ENCODE results near the gene CTCFL. TPM values are rescaled to one million over a fixed set of nuclear protein-coding genes. Genes with fewer than 3 reads are reported as not detected.

The CTCFL gene
- polyA plus RNA-seq, 4 donors: 1.4 to 4.5 (median 2.2) TPM

DNA sequence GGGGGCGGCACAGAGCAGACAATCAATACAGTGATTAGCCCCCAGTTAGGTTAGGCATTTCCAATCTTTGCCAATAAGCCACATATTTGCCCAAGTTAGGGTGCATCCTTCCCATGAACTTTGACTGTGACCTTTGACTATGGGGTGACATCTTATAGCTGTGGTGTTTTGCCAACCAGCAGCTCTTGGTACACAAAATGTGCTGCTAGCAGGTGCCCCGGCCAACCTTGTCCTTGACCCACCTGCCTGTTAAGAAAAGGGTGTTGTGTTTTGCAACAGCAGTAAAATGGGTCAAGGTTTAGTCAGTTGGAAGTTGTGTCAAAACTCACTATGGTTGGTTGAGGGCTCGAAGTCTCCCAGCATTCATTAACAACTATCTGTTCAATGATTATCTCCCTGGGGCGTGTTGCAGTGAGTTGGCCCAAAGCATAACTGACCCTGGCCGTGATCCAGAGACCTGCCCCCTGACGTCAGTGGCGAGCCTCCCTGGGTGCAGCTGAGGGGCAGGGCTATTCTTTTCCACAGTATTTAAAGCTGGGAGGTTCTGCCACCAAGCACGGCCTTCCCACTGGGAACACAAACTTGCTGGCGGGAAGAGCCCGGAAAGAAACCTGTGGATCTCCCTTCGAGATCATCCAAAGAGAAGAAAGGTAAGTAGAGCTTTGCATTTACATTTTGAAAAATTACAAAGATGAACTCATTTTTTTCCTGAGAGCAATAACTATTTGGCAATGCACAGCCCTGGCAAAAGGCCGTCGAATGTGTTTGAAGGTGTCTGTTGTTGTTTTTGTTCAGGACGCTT lies 35.8 kb upstream of the CTCFL start, which contains the start of gene PCK1:
Gene PCK1 (plus strand): TSS at position 557 of the 802 bp plus-strand sequence. CDS start 302 bp downstream, outside the sequence.
- DNase-seq (ENCODE audit: low read depth in 4 of 4, low spot score in 3 of 4): no peak

DNA sequence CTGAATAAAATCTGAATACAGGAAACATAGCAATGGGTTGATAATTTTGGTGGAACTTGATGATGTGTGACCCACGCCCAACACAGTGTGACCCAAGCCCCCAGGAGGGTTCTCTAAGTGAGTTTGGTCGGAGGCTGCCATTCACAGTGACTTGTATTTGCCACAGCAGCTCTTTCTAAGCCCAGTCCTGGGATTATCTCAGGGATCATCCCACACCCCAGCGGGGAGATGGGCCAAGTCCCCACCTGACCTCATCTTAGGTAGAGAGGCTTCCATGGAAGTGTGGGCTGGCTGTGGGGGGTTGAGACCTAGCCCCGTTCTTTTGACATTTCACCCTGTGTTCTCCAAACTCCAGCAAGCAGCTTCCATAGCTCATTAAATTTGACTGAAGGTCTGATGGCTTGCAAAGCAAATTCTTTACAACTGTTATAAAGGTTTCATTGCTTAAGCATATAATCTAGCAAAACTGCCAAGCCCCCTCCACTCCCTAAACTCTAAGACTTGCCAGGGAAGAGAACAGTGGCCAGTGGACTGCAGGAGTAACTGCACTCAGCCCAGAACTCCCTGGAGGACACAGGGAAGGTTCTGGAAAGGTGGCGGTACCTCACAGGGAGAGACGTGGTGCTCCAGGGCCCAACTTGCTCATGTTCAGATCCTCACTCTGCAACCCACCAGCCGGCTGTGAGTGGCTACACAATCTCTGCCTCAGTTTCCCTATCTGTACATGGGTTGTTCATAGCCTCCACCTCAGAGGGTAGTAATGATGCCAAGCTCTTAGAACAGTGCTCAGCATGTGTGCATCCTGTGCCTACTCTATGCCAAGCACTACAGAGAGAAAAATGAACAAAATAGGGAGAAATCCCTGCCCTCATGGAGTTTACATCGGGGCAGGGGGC lies 35.0 kb upstream of the CTCFL start:
- DNase-seq (ENCODE audit: low read depth in 4 of 4, low spot score in 3 of 4): no peak

DNA sequence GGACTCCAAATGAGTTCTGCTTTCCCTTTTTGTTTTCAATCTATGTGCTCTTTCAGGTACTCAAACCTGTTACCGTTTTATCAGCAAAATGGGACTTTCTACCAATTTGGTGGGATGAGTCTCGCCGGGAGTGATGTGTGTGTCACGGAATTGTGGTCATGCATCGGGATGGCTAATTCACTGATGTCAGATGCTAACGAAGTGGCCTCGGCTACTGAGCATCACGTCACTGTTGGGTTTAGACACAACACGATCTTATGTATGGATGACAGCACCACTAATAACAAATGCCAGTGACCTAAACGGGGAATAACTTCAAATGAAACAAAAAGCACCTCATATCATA lies 34.3 kb upstream of the CTCFL start:
- no peak for DNase-seq (ENCODE audit: low read depth in 4 of 4, low spot score in 3 of 4)

DNA sequence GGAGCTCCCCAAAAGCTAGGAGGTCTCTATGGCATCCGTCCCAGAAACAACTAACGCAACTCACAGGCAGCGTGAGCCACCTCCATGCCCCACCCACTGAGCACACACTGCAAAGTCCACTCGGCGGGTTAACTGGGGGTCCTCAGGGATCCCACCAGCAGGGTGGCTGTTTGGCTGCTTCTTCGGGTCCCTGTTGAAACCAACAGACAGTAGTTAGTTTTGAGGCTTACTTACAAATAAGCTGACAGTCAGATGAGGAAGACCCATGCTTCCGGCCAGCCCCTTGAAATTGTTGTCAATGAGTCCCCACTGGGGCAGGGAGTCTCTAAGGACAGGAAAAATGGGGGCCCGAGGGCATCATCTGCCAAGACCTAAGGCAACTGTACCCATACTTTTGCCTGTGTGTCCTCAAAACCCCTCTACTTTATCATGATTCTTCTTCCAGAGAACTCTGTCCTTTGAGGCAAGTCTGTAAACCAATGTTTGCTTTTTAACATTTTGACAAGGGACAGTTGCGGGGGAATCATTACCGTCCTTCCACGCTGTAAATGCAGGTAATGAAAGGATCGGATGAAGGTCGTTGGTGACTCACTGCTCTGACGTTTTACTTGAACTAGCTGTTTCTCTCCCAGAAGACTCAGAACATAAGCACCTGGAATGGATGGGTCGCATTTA lies 33.8 kb upstream of the CTCFL start:
- no peak for DNase-seq (ENCODE audit: low read depth in 4 of 4, low spot score in 3 of 4)

DNA sequence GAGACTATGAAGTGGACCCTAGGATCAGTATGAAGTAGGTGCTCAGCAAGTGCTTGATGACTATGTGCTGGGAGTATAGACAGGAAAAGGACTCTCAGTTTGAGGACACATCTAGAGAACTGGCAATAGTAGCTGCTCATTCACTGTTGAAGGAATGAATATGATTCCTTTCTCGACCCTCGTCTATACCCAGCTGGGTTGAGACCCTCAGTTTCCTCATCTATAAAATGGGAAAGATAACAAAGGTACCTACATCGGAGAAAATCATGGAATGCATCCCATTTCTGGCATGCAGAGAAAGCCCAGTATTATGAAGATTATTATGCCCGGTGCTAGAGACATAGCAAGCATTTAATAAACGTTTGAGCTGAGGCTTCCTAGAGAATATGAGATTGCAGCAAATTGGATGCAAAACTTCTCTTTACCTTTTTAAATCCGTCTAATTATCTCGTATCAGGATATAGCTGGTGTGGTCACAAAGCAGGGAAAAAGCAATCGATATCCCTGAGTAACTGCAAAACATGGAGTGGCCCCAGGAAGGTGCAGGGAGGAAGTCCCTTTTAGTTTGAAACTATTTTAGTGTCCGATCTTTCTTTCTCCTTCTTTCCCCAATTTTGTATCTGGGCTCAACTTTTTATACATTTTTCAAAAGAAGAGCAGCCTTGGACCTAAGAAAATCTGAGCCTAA lies 33.1 kb upstream of the CTCFL start:
- no peak for DNase-seq (ENCODE audit: low read depth in 4 of 4, low spot score in 3 of 4)

DNA sequence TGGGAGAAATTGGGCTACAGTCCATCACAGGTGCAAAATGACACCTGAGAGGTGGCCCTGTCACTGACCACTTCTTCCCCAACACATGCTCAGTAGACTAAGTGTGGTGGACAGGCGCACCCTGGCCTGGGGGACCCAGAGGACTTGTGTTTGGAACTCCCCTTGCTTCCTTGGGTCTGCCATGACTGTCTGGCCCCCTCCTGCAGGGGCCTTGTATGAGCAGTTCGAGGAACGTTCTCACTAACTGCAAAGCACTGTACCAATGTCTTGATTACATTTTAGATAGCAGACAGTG lies 32.0 kb upstream of the CTCFL start:
- no peak for DNase-seq (ENCODE audit: low read depth in 4 of 4, low spot score in 3 of 4)

DNA sequence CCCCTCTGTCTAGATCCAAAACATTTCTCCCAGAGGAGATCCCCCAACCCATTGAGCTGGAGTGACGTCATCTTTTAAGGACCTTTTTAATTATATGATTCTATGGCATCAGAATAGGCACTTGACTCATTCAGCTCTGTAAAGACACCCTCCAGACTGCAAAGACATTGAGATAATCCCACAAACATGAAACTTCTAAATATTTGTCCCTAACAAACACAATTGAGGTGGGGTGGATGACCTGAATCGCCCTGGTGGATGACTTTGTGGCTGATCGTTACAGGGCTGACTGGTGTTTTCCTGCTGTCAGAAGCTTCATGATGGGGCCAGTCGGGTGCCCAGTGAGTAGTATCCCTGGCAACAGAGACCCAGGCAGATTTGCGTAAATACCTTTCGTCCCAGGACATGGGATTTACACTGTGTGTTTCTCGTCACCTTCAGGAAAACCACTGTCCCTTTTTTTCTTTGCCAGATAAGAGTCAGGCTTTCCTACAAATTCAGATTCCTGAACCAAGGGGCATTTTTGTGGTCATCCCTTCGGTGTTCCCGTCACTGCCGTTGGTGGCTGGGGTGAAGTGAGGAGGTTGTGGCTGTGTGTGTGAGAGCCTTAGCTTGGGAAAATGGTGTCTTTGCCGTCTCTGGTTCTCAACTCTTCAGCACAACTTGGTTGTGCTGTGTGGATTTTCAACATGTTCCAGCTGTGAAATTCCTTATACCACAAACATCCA lies 30.7 kb upstream of the CTCFL start:
- DNase-seq (ENCODE audit: low read depth in 4 of 4, low spot score in 3 of 4): no peak

DNA sequence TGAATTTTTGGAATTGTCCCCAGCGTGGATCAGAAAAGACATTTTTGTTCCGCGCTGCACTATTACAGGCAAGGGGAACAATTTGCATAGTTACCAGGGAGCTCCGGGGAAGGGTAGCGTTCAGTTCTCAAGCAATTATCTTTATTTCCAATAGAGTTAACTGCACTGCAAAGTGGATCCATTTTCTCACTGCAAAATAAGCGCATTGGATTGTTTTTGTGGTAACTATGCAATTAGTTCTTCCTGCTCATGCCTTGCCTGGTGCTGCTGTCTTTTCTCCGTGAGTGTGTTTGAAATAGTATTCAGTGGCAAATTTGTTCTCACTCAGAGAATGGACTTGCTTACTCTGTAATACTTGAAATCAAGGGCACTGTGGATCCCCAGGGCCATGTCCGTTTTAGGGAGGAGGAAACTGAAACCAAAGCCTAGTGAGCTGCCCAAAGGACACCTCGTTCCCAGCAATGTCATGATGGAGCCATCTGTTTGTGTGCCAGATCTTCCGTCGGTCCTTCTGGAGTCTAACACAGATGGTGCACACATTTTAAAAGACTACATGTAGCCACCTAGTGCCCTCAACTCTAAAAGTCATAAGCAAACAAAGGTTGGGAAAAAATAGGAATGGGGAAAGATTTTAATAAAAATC lies 28.6 kb upstream of the CTCFL start:
- DNase-seq (ENCODE audit: low read depth in 4 of 4, low spot score in 3 of 4): no peak

DNA sequence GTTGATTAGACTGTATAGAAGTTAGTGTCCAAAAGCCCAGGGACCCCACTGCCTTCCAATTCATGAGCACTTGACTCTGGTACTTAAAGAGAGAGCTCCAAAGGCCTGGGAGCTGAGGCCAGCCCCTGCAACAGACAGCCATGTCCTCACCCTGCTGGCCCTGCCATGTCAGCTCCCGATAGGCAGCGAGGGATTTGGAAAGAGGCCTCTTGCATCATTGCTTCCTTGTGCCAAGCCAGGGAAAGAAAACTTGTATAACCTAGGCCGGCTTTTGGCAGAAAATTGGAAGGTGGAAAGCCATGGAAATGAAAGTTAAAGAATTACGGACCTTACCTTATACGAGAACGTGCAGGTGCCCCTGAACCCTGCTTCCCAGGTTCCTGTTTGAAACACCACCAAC lies 27.5 kb upstream of the CTCFL start:
- DNase-seq (ENCODE audit: low read depth in 4 of 4, low spot score in 3 of 4): no peak

DNA sequence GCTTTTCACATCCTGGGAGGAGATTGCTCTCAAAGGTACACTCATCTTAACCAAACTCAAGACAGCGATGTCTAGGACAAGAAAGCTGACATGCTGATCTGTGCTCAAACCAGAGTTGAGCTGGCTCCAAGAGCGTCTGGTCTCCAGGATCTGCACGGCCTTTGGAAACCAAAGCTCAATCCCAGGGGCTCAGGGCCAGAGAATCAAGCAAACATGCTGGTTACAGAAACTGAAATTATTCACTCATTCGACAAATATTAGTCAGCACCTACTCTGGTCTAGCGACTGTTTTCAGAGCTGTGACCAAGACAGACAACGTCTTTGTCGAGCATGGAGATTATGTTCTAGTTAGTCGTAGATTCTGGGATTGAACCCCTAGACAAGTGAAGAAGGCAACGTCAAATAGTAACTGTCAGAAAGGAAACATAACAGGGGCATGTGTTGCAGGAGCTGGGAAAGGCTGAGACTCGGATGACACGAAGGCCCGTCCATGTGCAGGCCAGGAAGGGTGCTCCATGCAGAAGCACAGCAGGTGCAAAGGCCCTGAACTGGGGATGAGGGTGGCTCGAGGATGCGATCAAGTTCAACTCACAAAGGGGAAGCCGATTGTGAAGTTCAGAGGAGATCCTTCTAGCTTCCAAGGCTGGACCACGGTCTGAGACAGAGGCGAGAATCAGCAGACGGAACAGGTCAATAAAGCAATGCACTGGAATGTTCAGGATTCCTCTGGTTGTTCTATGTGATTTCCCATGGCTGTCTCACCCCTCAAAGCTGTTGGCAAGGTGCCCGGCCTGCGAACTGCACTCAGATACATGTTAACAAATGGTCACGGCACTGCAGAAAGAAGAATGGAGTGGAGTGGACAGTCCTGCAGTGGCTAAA lies 23.5 kb upstream of the CTCFL start:
- no peak for DNase-seq (ENCODE audit: low read depth in 4 of 4, low spot score in 3 of 4)

DNA sequence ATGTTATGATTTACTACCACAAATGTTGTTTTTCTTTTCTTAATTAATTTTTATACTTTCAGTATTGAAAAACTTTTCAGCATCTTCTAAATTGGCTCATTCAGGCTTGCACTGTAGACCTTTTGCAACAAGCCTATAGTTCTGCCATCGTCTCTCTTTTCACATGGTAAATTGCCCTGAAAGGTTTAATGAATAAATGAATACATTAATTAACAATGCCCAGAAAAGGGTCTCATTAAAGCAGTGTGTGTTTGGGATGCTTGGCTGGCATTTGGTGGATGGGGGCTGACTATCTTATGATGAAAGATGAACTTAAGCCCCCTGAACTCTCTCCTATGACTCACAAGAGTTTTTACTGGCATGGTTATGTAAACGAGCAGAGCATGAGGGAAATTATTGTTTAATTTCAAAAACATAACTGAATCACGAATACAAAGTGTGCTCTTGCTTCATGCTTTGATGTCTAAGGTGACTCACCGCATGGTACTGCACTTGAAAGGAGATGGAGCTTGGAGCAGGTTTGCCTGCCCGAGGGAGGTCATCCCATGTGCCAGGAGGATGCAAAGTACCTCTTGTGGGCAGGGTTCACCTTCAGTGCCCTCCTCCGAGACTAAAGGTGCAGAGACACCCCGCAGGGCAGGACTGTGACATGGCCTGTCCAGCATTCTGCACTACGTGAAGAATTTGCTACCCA lies 22.2 kb upstream of the CTCFL start:
- DNase-seq (ENCODE audit: low read depth in 4 of 4, low spot score in 3 of 4): no peak

DNA sequence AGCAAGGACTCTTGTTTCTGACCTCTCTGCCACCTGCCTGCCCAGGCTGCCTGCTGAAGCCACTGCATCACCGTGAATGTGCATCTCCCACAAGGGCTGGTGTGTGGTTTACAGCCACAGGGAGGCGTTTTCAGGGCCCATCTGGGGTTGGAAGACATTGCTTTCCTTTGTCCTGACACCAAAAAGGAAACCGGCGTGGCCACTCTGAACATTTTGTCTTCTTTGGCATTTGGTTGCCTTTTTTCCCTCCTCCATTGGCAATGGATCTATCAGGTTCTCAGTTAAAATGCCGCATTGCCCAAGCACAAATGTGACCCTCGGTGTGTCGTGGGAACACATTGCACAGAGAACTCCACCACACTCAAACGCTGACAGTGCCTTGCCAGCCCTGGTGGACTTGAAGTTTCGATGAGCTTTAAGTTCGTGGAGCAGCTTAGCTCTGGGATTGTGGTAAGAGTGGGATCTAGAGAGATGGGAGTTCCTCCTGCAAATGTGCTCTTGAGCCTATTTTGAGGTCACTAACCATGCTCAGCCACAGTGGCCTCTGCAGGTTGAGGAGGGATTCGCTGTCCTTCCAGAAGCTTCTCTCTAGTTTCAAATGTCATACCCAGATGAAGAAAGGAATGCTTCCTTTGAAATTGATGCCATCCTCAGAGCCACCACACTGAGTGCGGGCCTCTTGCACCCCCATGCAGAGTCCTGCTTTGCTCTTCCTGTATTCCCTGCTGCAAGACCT lies 21.2 kb upstream of the CTCFL start:
- DNase-seq (ENCODE audit: low read depth in 4 of 4, low spot score in 3 of 4): no peak

DNA sequence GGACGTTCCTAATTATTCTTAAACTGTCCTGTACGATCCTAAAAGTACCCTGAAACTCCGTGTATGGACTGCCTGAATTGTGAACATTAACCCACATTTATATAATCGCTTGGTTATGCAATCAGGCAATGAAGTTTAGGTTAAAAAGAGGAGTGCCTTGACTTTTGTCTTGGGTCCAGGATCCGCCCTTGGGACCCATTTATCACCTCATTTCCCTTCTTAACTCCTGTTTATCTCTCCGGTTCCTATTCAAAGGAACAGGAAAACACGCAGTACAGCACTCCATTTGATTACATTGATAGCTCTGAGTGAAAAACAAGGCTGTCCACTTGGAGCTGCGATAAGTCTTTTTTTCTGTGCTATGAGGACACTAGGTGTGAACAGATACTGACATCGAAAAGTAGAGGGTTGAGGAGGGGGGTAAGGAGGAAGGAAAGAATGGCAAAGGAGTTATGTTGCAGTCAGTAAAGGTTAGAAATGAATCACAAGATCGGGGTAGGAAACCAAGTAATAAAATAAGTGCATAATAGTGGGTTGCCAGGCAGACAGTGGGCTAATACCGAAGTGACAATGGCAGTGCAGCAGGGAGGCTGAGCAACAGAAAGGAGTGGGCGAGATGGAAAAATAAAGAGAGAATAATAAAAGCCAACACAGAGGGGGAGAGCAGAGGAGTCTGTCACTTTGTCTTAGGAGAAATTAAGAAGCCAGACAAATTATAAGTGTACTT lies 20.1 kb upstream of the CTCFL start:
- DNase-seq (ENCODE audit: low read depth in 4 of 4, low spot score in 3 of 4): no peak

DNA sequence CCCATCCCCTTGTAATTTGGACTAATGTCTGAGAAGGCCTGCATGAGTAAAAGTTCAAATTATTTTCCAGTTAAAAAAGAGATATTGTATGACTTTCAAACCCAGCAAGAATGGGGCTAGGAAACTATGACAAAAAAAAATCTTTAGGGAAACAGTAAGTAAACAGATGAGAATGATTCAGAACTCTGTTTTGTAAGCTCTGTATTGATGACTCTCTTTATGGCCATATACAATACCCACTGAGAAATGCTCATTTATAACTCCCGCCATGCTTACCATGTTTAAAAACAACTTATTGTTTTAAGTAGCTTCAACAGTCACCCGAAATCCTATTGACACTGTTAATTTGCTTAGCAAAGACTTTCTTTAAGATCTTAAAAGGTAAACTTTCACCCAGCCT lies 18.8 kb upstream of the CTCFL start:
- DNase-seq (ENCODE audit: low read depth in 4 of 4, low spot score in 3 of 4): no peak

DNA sequence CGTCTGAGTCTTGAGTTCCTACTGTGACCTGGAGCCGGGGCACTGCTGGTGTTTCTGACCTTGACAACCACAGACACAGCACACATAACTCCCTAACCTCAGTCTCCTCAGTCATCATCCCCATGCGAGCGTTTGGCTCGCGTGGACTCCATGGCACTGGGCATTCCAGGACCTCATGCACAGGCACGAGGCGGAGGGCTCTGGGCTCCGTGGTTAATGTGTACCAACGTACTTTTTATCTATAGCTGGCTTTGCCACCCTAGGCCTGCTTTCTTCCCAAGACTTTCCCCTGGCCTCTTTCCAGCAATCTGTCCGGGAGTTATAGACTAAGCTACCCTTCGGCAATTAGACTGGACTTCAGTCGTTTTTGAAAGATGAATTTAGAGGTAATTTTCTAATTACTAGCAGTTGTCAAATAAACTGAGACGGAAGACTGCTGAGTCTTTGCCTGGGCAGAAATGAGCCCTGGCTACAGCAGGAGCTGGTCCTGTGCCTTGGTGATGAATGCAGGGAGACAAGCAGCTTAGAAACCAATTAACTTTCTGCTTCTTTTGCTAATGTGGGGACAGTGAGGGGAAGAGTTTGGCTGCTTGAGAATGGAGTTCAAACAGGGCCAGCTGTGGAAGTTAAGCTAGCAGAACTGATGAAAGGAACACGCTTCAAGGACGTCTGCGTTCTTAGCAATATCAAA lies 16.1 kb upstream of the CTCFL start:
- no peak for DNase-seq (ENCODE audit: low read depth in 4 of 4, low spot score in 3 of 4)

DNA sequence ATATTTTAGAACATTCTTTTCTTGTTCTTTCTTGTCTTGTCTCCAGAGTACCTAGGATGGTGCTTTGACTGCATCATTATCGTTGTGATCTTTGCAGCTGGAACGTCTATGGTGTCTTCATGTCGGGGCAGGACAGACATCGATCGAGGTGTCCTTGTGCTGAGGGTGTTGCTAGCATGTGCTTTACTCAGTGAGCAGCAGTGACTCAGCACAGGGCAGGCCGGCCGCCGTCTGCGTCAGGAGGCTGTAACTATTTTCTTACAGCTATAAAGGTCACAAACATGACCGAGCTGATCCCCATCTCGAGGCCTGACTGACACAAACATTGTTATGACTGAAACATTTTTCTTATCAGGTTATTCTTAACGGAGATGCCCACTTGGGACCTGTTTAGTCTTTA lies 14.9 kb upstream of the CTCFL start:
- DNase-seq (ENCODE audit: low read depth in 4 of 4, low spot score in 3 of 4): no peak
